ENCODE results near the gene H2BW2.

DNA sequence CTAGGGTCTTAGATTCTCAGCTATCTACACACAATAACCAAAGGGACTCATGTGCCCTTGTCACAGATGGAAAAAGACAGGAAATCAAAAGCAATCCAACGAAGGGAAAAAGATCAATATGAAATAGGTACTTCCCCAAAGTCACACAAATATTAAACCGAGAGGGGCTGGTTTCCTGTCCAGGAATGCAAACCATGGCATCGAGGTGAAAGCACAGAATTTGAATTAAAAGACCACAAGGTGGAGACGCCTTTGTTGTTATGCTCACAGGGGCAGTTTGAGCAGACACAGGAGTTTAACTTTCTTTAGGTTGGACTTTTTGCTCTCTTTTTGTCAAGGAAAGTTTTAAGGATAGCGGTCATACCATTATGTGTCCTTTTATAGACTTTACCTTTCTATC lies 40.5 kb upstream of the H2BW2 start:
- TF ChIP-seq, protein P1, sequence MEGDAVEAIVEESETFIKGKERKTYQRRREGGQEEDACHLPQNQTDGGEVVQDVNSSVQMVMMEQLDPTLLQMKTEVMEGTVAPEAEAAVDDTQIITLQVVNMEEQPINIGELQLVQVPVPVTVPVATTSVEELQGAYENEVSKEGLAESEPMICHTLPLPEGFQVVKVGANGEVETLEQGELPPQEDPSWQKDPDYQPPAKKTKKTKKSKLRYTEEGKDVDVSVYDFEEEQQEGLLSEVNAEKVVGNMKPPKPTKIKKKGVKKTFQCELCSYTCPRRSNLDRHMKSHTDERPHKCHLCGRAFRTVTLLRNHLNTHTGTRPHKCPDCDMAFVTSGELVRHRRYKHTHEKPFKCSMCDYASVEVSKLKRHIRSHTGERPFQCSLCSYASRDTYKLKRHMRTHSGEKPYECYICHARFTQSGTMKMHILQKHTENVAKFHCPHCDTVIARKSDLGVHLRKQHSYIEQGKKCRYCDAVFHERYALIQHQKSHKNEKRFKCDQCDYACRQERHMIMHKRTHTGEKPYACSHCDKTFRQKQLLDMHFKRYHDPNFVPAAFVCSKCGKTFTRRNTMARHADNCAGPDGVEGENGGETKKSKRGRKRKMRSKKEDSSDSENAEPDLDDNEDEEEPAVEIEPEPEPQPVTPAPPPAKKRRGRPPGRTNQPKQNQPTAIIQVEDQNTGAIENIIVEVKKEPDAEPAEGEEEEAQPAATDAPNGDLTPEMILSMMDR (IDR thresholded peaks at IDR 0.05) = no peak
- no peak for TF ChIP-seq POLR2A (IDR thresholded peaks at IDR 0.05)

Data from sigmoid colon (tissue), 3 donors.